ENCODE data around the gene RNF121.

GRCh38 chr11:72037554-72038311 lies 108.9 kb downstream of the RNF121 start:
- TF ChIP-seq ZNF331 (CRISPR knock-in tag; IDR thresholded peaks at IDR 0.05) (no peak), ZC3H4 (CRISPR knock-in tag; IDR thresholded peaks at IDR 0.05; ENCODE audit: borderline replicate concordance) (no peak), ZBTB43 (CRISPR knock-in tag; conservative IDR thresholded peaks at IDR 0.05) (no peak), MNT (IDR thresholded peaks at IDR 0.05) (no peak), SETDB1 (CRISPR knock-in tag; IDR thresholded peaks at IDR 0.05; ENCODE audit: borderline replicate concordance) (no peak), SNAPC2 (CRISPR knock-in tag; IDR thresholded peaks at IDR 0.05) (no peak), KDM6A (CRISPR knock-in tag; IDR thresholded peaks at IDR 0.05; ENCODE audit: low read depth) (no peak), MYNN (CRISPR knock-in tag; IDR thresholded peaks at IDR 0.05; ENCODE audit: low read depth) (no peak)
- TF ChIP-seq, protein P1, sequence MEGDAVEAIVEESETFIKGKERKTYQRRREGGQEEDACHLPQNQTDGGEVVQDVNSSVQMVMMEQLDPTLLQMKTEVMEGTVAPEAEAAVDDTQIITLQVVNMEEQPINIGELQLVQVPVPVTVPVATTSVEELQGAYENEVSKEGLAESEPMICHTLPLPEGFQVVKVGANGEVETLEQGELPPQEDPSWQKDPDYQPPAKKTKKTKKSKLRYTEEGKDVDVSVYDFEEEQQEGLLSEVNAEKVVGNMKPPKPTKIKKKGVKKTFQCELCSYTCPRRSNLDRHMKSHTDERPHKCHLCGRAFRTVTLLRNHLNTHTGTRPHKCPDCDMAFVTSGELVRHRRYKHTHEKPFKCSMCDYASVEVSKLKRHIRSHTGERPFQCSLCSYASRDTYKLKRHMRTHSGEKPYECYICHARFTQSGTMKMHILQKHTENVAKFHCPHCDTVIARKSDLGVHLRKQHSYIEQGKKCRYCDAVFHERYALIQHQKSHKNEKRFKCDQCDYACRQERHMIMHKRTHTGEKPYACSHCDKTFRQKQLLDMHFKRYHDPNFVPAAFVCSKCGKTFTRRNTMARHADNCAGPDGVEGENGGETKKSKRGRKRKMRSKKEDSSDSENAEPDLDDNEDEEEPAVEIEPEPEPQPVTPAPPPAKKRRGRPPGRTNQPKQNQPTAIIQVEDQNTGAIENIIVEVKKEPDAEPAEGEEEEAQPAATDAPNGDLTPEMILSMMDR (CRISPR knock-in tag; IDR thresholded peaks at IDR 0.05), result no peak

All from HepG2 (cell line).